HG02642 (cell line): ENCODE results near the gene SPI1.
A peak's percentile ranks its signal among the peaks of the same experiment; 100 is the strongest.

ENCODE experiments used
- ATAC-seq: cut with Tn5 transposase; IDR thresholded peaks from one replicate; pipeline ENCODE4 v1.9.1; 2021; ENCODE audit warnings: mild to moderate bottlenecking; ENCODE audit not compliant: unreplicated experiment, poor library complexity

The SPI1 gene

GRCh38 chr11:47389577-47390421 lies 11.5 kb upstream of the SPI1 start:
- ATAC-seq, result no peak

- ATAC-seq, result no peak
Observed at GRCh38 chr11:47388697-47389576, 10.6 kb upstream of the SPI1 start.

GRCh38 chr11:47387944-47388696 lies 9.8 kb upstream of the SPI1 start:
- ATAC-seq, result no peak

GRCh38 chr11:47384498-47384897 lies 6.2 kb upstream of the SPI1 start:
- no peak for ATAC-seq

- no peak for ATAC-seq
Observed at GRCh38 chr11:47383071-47383470, 4.7 kb upstream of the SPI1 start.

- no peak for ATAC-seq
Observed at GRCh38 chr11:47380078-47380477, 1.7 kb upstream of the SPI1 start.

GRCh38 chr11:47379317-47379716 lies 970 bp upstream of the SPI1 start:
- ATAC-seq, result no peak

GRCh38 chr11:47378836-47379170 lies 456 bp upstream of the SPI1 start:
- peak; percentile 6 for ATAC-seq

GRCh38 chr11:47377571-47378009 lies 757 bp downstream of the SPI1 start:
- no peak for ATAC-seq

- ATAC-seq, result peak; percentile 35
Observed at GRCh38 chr11:47376525-47377371, 1.6 kb downstream of the SPI1 start.

- ATAC-seq, result no peak
Observed at GRCh38 chr11:47376107-47376524, 2.2 kb downstream of the SPI1 start.

GRCh38 chr11:47375546-47376085 lies 2.7 kb downstream of the SPI1 start:
- ATAC-seq, result no peak

- ATAC-seq, result no peak
Observed at GRCh38 chr11:47375020-47375419, 3.3 kb downstream of the SPI1 start.

- no peak for ATAC-seq
Observed at GRCh38 chr11:47374720-47375019, 3.7 kb downstream of the SPI1 start.

GRCh38 chr11:47373876-47374719 lies 4.2 kb downstream of the SPI1 start:
- no peak for ATAC-seq

- no peak for ATAC-seq
Observed at GRCh38 chr11:47372422-47372821, 5.9 kb downstream of the SPI1 start.

- ATAC-seq, result no peak
Observed at GRCh38 chr11:47369676-47370075, 8.7 kb downstream of the SPI1 start.

GRCh38 chr11:47366020-47366490 lies 12.3 kb downstream of the SPI1 start:
- ATAC-seq, result no peak

GRCh38 chr11:47361419-47361818 lies 16.9 kb downstream of the SPI1 start:
- no peak for ATAC-seq
